ENCODE measurements around the gene KNSTRN.

The KNSTRN gene

DNA sequence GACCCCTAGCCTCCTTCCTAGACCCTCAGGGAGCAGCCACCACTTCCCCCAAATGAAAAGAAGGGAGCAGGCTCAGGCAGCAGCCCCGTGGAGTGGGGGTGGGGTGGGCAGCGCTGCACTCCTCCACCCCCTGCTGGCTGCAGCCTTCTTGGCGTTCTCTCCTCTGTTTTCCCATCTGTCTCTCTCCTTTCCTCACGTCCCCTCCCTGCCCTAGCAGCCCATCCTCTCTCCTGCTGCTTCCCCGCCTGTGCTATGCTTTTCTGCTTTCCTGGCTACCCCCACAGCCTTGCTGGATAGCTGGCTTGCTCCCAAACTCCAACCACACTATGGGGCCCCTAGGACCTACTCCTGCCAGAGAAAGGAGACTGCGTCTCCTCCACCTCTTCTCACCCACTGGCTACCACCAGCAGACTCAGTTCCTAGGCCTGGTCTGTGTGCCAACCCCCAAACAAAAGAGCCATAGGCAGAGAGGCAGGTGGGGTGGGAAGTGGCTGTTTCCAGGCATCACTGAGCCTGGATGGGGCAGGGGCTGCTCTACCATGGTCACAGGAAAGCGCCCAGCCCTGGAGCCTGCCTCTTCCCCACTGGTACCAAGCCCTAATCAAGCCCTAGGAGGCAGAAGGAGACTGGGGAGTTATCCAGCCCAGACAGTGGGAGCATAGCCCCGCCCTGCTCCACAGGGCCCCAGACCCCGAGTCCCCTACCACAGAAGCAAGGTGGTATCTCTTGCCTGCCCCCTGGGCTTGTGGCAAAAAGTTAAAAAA is 27.9 kb upstream of the KNSTRN start:
- TF ChIP-seq ZFX (IDR thresholded peaks at IDR 0.05) (no peak), CTCF (conservative IDR thresholded peaks at IDR 0.05) (no peak; the same call in 1 of the 2 replicates)
- H3K27ac ChIP-seq = peak overlapping the region; percentile 64

DNA sequence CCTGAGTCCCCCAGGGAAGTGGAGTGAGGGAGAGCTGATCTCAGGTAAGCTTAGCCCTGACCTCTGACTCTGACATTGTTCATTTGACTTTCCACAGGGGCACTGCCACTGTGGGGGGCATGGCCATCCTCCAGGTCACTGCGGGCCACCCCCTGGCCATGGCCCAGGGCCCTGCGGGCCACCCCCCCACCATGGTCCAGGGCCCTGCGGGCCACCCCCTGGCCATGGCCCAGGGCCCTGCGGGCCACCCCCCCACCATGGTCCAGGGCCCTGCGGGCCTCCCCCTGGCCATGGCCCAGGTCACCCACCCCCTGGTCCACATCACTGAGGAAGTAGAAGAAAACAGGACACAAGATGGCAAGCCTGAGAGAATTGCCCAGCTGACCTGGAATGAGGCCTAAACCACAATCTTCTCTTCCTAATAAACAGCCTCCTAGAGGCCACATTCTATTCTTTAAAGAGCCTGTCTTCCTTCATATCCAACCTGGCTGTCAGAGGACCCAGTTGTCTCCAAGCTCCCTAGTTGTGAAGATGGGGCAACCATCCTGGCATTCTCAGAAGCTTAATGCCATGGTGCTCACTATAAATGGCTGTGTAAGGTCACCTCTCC is 26.4 kb upstream of the KNSTRN start:
- TF ChIP-seq CTCF (conservative IDR thresholded peaks at IDR 0.05) = no peak
- TF ChIP-seq ZFX (IDR thresholded peaks at IDR 0.05) = no peak
- H3K27ac ChIP-seq = no peak overlapping the region

- no peak overlapping the region; the same call in 1 of the 2 replicates for H3K27ac ChIP-seq
- TF ChIP-seq ZFX (IDR thresholded peaks at IDR 0.05) = no peak
- TF ChIP-seq CTCF (conservative IDR thresholded peaks at IDR 0.05) = no peak
Measured at GRCh38 chr15:40357246-40357645, 25.3 kb upstream of the KNSTRN start.

GRCh38 chr15:40357723-40358470 is 24.6 kb upstream of the KNSTRN start, which contains the start of gene DISP2:
Gene DISP2 (plus strand): TSS chr15:40358219. CDS start chr15:40358322, 103 bp downstream.
- TF ChIP-seq CTCF (conservative IDR thresholded peaks at IDR 0.05) = no peak
- H3K27ac ChIP-seq = peak within 1 kb of the TSS; percentile 34

DNA sequence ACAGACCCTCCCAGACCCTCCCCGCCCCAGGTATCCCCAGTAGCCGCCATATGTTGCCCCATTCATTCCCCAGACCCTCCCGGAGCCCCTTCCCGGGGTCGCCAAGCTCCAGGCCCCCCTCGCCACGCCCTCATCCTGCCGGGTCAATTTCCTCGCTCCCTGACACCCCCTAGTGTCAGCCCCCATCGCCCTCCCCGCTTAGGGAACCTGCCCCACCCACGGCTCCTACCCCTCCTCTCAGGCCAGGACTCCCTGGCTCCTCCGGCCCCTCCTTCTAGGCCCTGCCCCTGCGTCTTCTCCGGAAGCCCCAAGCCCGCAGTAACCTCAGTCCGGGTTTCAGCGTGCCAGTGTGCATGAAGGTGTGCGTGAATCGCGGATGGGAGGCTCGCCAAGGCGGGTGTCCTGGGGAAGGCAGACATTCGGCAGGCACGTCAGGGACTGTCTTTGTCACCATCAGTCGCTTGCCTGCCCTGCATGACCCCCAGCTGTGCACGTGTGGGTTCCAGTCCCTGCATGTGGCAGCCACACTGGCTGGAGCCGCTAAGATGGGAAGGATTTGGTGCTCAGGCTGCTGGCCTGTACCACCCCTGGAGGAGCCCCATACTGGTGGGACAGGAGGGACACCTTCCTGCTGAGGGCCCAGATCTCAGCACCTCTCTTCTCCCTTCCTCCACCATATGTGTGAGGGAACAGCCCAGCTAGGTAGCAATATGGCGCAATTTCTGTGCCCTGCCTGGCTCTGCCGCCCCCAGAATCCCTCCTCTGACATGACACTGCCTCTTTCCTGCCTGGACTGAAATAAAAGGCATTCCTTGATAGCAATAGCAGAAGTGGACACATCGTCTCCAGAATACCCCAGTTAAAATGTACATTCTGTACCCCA is 23.8 kb upstream of the KNSTRN start:
- no peak; the same call in 1 of the 2 replicates for TF ChIP-seq CTCF (conservative IDR thresholded peaks at IDR 0.05)
- no peak for TF ChIP-seq ZFX (IDR thresholded peaks at IDR 0.05)
- H3K27ac ChIP-seq = no peak overlapping the region; the same call in 1 of the 2 replicates

- H3K27ac ChIP-seq = no peak overlapping the region
- TF ChIP-seq ZFX (IDR thresholded peaks at IDR 0.05) (no peak), CTCF (conservative IDR thresholded peaks at IDR 0.05) (no peak)
Measured at GRCh38 chr15:40360015-40360414, 22.5 kb upstream of the KNSTRN start.
